GM19397 (cell line): ENCODE data around the gene KAZN.

Experiments
- ATAC-seq: cut with Tn5 transposase; IDR thresholded peaks from one replicate; pipeline ENCODE4 v1.9.1; 2021; ENCODE audit warnings: mild to moderate bottlenecking, moderate library complexity; ENCODE audit not compliant: unreplicated experiment

Gene KAZN

DNA sequence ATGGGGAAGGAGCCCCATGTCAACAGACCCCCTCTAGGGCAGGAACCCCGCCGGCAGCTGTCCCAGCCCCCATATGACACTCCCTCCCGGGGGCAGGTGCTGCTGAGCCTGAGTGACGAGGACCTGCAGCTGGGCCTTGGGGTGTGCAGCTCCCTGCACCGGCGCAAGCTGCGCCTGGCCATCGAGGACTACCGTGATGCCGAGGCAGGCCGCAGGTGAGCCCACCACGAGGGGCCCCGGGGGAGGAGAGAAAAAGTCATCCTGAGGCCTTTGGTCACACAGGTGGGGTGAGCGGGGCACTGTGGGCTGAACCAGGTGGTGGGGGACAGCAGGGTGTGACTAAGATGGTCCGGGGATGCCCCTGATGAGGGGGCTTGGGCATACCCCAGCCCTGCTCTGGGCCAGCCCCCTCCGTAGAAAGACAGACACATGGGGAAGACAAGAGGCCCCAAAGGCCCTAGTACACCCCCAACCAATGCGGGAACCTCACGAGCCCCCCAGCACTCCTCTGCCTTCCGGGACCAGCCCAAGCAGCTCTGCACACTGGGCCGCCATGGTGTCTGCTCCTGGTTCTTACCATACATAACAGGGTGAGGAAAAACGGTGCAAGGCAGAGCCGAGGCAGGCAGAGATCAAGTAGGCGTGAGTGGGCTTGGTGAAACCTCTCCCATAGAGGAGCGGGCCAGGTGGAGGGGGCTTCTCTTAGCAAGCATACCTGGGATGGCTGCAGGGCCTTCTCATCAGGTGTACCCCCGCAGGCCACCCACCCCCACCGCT is 496.4 kb downstream of the KAZN start:
- ATAC-seq, result no peak

DNA sequence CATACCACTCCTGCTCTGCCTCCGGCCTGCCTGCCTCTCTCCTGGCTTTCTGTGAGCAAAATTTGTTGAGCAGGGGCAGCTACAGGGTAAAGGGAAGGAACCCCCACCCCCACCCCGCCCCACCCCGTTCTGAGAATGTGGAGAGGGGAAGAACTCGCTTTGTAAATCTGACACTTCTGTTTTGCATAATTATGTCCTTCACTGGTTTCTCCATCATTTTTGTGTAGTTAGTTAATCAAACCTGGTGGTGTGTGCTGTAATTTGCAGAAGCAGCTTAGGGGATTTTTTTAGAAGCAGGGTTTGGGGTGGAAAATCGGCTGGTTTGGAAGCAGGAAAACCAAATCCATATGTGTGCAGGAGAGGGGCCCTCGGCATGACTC is 497.0 kb downstream of the KAZN start:
- no peak for ATAC-seq

DNA sequence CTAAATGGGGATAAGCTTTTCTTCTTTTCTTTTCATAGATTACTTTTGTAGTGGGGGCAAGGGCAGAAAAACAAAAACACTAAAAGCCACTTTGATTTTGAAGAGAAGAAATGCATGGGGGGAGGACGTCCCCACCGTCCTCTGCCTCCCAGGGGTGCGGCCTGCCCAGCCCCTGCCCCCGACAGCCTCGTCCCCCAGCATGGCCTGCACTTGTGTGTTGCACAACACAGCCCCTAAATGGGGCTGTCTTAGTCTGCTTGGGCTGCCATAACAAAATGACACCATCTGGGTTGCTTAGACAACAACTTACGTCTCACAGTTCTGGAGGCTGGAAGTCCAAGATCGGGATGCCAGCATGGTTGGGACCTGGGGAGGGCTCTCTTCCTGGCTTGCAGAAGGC is 497.8 kb downstream of the KAZN start:
- no peak for ATAC-seq

DNA sequence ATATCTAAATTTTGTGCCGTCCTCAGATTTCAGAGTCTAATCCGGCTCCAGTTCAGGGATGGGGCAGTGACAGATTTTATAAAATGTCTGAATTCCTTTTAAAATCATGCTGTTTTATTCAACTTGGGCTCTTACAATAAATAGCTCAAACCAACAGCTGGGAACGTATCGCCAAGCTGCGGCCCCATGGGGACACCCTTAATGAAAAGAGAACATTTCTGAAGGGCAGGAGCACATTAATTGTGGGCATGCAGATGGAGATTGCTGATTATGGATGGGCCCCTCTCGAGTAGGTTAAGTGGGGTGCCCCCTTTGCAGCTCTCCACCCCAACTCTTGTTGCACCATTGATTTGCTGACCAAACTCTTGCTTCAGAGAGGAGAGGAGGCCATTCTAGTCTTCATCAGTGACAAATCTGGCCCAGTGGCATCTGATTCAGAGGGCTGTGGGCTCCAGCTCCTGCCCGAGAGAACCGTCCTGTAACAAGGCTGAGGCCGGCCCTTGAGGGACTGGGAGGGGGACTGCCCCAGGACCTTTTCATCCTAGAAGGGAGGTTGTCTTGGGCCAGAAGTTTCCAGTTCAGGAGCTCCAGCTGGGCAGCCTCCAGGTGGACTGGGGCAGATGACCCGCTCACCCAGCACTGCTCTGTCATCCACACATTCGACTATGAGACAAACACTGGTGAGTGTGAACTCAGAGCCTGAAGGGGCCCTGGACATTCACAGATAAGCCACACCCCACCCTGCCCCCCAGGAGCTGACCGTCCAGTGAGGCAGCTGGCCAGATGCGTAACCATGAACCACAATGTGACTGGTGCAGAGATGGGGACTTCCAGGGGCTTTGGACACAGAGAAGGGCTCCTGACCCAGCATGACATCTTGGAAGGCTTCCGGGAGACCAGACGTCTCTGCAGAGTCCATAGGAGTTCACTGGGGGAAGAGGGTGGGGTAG is 500.0 kb downstream of the KAZN start:
- ATAC-seq, result no peak

DNA sequence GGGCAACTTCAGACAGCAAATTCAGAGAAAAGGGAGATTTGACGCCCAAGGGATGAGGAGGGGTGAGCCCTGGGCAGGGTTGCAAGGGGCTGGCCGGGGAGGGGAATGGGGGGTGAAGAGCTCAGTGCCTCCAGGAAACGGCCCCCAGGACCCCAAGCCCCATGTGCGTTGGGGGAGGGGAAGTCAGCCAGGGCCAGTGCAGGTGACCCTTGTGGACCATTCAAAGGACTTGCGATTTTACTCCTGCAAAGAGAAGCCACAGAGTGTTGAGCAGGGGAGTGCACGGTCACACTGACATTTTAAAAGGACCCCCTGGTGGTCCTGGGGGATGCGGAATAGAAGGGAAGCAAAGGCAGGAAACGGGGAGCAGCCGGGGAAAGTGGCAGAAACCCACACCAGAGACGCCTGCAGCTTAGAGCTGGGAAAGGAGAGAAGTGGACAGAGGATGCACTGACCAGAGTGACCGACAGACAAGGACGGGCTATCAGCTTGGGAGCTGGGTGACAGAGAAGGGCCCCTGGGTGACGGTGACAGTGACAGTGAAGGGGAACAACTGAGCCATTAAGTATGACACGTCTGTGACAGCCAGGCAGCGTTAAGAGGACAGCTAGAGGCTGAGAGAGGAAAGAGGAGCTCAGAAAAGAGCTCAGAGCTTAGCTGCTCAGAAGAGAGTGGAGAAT is 501.1 kb downstream of the KAZN start:
- no peak for ATAC-seq

DNA sequence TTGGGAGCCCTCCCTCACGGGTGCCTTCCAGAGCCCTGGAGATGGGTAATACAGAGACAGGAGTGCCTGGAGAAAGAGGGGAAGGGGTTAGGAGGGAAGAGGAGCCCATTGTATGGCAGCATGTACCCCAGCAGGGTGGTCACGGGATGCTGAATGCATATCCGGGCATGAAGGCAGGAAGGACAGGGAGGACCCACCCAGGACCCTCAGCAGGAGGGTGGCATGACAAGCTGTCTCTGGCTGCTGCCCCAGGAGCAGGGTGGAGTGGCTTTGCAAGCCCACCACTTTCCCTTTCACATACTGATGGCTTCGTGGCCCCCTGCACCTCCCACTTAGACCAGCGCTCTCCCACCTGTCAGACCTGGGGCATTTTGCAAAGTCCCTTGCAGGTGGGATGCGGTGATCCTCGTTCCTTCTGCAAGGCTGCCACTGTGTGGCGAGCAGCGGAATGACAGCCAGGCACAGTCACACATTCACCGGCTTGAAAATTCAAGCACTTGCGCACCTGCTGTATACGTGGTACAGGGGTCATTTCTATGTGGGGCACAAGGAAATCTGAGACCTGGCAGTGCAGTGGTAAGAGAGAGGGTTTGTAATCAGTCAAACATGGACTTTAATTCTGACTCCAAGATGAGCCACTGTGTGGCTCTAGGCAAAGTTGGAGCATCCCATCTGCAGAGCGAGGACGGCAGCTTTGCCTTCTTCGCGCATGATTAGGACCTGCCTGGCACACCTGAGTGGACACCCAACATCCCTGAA is 501.8 kb downstream of the KAZN start:
- ATAC-seq, result no peak

DNA sequence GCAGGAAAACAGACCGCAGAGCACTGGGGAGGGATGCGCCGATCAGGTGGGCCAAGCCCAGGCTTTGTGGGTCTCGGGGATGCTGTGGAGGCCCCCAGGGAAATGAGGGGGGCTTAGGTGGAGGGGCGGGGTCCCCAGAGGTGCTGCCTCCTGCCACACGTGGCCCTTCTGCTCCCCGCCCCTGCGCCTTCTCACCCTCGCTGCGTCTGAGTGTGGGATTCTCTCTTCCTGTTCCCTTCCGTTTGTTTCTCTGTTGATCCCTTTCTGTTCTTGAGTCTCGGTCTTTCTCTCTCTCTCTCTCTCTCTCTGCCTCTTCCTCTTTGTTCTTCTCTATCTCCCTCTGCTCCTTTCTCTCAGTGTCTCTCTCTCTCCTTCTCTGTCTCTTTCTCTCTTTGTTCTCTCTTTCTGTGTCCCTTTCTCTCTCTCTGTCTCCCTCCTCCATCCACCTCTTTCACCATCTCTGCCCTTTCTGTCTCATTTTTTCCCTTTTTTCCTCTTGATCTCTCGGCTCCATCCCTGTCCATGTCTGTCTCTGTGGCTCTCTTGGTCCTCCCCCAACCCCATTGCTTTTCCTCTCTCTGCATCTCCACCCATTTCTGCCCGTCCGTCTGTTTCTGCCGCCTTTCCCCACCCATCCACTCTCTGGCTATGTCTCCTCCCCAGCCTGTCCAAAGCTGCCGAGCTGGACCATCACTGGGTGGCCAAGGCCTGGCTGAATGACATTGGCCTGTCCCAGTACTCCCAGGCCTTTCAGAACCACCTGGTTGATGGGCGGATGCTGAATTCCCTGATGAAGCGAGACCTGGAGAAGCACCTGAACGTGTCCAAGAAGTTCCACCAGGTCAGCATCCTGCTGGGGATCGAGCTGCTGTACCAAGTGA is 502.6 kb downstream of the KAZN start:
- no peak for ATAC-seq

DNA sequence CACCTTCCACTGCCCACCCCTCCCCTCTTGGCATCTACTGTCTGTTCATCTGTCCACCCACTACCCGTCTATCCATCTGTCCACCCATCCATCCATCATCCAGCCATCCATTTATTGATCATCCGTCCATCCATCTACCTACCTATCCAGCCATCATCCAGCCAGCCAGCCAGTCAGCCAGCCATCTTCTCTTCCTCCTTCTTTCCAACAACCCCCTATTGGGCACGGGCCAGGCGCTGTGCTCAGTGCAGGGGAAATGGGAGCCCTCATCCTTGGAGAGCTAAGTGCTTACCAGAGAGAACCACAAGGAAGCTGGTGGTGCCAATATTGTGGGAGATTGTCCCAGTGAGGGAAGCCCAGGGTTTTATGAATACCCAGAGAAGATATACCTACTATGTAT is 503.3 kb downstream of the KAZN start:
- ATAC-seq, result no peak

DNA sequence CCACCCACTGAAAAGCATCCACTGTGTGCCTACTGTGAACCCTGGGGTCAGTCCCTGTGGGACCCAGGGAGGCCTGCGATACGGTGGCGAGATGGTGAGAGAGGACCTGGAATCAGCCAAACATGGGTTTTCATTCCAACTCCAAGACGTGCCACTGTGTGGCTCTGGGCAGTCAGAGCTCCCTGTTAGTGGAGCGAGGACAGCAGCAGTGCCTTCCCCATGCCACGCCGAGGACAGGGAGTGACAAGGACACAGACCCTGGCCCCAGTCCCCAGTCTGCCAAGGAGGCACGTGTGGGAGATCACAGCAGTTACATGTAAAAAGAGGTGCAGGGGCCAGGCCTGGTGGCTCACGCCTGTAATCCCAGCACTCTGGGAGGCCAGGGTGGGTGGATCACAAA is 504.2 kb downstream of the KAZN start:
- no peak for ATAC-seq

DNA sequence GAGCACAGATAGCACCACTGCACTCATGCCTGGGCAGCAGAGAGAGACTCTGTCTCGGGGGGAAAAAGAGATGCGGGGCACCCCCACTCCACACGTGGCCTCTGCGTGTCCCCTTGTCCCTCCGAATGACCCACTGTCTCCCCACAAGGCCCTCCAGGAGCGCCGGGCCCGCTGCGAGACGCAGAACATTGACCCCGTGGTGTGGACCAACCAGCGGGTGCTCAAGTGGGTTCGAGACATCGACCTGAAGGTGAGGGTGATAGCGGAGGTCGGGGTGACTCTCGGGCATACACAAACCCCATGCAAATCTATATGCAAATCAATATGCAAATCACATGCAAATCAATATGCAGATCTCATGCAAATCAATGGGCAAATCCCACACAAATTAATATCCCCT is 504.7 kb downstream of the KAZN start:
- ATAC-seq, result no peak

DNA sequence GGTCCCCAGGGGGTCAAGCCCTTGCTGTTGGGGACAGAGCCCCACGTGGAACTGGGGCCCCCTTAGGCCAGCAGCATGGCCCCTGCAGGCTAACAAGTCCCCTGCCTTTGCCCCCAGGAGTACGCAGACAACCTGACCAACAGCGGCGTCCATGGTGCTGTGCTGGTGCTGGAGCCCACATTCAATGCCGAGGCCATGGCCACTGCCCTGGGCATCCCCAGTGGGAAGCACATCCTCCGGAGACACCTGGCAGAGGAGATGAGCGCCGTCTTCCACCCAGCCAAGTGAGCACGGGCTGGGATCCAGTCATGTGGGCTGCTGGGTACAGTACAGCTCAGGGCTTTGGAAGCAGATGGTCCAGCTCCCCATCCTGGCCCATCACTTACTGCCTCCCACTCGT is 505.4 kb downstream of the KAZN start:
- ATAC-seq, result no peak

DNA sequence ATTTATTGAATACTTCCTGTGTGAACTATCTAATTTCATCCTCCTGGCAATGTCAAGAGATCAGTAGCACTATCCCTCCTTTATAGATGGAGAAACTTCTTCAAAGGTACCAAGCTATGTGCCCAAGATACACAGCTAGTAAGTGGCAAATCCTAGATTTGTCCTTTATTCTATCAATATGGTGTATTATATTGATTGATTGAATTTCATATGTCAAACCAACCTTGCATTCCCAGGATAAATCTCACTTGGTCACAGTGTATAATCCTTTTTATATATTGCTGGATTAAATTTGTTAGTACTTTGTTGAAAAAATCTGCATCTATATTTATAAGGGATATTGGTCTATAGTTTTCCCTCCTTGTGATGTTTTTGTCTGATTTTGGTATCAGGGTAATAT is 506.3 kb downstream of the KAZN start:
- no peak for ATAC-seq

DNA sequence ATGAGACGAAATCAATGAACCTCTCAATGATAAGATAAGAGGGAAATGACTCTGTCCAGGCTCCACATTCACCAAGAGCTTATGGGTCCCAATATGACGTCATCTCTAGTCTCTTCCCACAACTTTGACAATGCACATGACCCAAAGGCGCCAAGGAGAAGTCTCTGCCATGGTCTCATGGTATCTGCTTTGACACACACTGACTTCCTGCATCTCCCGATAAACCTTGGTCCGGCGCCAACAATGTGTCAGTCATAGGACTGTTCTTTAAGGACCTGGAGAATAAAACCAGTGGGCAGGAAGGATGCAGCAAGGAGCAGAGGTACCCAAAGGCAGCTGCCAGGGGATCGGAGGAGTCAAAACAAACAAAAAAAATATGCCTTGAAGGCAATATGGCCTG is 508.1 kb downstream of the KAZN start:
- no peak for ATAC-seq

DNA sequence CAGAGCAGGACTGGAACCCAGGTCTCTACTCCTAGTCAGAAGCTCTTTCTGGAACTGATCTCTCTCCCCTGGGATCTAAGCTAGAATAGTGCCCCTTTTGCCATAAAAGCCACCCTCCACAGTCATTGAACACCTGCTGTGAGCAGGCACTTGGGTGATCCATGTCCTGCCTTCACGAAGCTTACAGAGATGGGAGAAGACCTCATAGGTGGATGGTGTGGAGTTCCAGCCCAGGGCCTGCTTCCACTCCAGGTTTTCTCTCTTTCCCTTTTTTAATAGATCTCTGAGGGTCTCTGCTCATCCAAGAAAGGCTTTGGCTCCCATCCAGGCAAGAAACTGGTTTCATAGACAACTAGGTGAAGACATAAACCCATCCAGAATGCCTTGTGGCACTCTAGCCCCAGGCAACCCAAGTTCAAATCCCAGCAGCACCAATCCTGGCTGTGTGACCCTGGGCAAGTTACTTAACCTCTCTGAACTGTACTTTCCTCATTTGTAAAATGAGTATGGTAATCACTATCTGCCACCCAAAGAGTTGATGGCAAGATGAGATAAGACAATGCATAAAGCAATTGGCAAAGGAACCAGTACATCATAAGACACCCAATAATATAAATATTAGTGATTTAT is 508.7 kb downstream of the KAZN start:
- ATAC-seq, result no peak

DNA sequence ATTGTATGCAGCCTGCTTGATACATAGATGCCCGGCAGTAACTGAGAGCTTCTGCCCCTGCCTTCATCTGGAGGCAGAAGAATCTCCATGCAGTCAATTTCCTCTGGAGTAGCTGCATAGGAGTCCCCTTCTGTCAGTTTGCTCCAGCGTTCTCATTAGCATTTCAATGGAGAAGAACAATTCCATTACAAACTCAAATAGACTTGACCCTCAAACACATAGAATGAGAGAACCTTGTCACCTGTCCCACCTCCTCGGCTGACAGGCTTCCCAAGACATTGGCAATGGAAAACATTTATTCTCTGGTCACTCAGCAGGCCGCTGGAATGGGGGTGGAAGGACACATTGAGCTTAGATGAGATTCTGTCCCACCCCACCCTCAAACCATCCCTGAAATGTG is 509.4 kb downstream of the KAZN start:
- ATAC-seq, result no peak

DNA sequence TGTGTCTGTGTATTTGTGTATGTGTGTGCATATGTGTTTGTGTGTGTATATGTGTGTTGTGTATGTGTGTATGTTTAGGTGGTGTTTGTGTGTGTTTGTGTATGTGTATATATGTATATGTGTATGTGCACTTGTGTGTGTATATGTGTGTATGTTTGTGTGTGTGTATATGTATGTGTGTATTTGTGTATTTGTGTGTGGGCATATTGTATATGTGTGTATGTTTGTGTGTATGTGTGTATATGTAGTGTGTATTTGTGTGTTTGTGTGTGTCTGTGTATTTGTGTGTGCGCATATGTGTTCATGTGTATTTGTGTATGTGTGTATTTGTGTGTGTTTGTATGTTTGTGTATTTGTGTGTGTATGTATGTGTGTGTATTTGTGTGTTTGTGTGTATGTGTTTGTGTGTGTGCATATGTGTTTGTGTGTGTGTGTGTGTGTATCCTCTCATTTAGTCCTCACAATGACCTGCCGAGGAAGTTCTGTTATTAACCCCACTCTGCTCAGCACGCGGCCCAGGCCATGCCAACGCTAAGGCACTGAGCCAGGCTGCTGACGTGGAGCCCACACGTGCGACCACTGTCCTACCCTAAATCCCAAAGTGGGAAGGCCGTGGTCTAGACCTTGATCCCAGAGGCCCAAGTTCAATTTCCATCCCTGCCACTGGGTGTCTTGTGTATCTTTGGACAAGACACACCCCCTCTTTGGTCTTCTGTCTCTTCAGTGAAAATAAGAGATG is 511.8 kb downstream of the KAZN start:
- no peak for ATAC-seq

DNA sequence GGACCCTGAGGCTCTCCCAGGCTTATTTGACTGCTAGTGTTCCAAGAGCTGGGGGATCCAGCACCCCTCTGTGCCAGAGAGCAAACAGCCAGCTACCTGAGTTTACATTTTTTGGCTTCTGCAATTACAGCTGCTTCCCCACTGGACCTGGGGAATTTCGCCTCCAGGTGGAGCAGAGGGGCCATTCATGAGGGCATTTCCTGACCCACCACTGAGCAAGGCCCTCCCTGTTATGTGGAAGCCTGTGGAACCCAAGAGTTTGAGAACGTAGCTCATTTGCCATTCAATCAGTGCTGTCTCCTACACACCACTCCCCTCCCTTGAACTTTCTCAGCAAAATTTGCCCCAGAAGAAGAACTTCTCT is 512.4 kb downstream of the KAZN start:
- no peak for ATAC-seq

DNA sequence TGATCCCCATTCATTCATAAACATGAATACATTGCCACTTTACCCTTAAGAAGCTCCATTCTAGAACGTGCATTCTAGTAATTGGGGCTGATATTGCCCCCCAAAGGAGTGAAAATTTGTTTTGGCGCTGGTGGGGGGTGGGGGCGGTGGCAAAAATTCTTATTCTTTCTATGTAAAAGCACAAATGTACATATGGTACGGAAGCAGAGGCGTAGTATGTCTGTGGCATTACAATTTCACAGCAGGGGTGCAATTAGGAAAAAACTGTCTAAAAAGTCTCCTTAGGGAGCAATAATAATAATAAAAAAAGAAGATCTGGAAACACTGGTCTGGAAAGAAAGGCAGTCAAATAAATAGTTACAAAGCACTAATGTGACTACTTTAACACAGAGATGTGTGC is 514.7 kb downstream of the KAZN start:
- ATAC-seq, result no peak

DNA sequence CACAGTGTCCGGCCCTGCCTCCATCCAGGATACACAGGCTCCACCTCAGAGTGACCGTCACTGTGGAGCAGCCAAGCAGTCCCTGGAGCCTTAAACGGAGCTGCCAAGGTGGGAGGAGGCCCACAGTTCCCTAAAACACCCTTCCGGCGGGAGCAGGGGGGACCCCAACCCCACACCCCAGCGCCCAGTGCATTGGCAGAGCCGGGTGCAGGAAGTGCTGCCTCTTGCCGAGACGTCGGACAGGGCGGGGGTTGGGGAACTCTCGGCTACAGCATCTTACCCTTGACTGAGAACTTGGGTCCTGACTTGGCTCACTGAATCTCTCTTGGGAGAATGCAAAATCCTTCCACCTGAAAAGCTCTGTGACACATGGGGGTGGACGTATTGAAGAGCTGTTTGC is 516.4 kb downstream of the KAZN start:
- no peak for ATAC-seq
